Pancreas (tissue), 10 donors: Measurements from ENCODE around the gene PWWP2B. TPM values are rescaled to one million over a fixed set of nuclear protein-coding genes. Genes with fewer than 3 reads are reported as not detected.

Experiments
- ATAC-seq, 4 donors: fragments of 200-7000 bp; cut with Tn5 transposase; one replicate each; pipeline versions ENCODE4 v1.8.0 to v1.9.1; 2020; ENCODE audit warnings: mild to moderate bottlenecking in 4 of 4, moderate library complexity in 4 of 4
- DNase-seq, 6 donors: peaks; one replicate each; pipeline ENCODE4 v3.0.0-alpha.2; 2020
- FAIRE-seq: peaks from 2 replicates; lab custom pipeline; 2012; peaks lifted over from hg19 to GRCh38; lab: Jason Lieb, UNC
- H3K27ac ChIP-seq, 4 donors: fragments of 200-600 bp; sonication (generic); 1 replicate in 3 of 4; 2 replicates in 1 of 4; pipeline versions ENCODE4 v1.5.0 to v1.8.0; 2020
- H3K27me3 ChIP-seq, 4 donors: fragments of 200-600 bp; one replicate each; pipeline ENCODE4 v1.8.0; 2021
- H3K36me3 ChIP-seq, 3 donors: fragments of 200-600 bp; sonication (generic) in 1 of 3; one replicate each; pipeline versions ENCODE4 v1.5.0 to v1.8.0; 2020 to 2021
- H3K4me1 ChIP-seq, 3 donors: fragments of 200-600 bp; one replicate each; pipeline ENCODE4 v1.8.0; 2021
- H3K4me3 ChIP-seq, 4 donors: fragments of 200-600 bp; sonication (generic) in 2 of 4; one replicate each; pipeline versions ENCODE4 v1.5.0 to v1.8.0; 2020 to 2021
- H3K9me3 ChIP-seq, 4 donors: fragments of 200-600 bp; one replicate each; pipeline ENCODE4 v1.8.0; 2021
- CTCF ChIP-seq, 4 donors: fragments of 200-600 bp; sonication (generic) in 3 of 4; IDR thresholded peaks; one replicate each; pipeline versions ENCODE4 v1.5.0 to v1.8.0; 2021; ENCODE audit warnings: antibody characterized with exemption in 4 of 4
- WGBS, 2 donors: extraction: QIAGEN DNeasy Blood & Tissue Kit; methylation state at CpG; one replicate each; pipeline ENCODE4 v1.1.7; 2013; 5-methylcytosine and 5-hydroxymethylcytosine counted together
- intact Hi-C, 3 donors: fragments of 100-400 bp; cut with DNase I; formaldehyde crosslinking; loops; one replicate each; pipeline versions ENCODE4 v1.11.1 to v1.14.2; 2022
- polyA plus RNA-seq, 2 donors: library from polyadenylated mRNA; stranded (reverse); fragments of 200-250 nt; gene quantifications; one replicate each; pipeline ENCODE4 v1.2.3, GENCODE V29; 2013
- total RNA-seq, 6 donors: library from RNA; stranded (reverse); fragmentation: NEBNext Ultra II Directional in 4 of 6; extraction: Animal tissue kit (Norgen Biotek cat#: 25700) in 4 of 6; gene quantifications; one replicate each; pipeline versions ENCODE4 v1.2.1 to v1.2.4, GENCODE V29; 2021 to 2023
- donor health status: healthy with polysubstance abuse.
- donor health status: DM: no; HTN: no; CAD: no; lungs with moderate emphysema.
- donor health status: DM: no; HTN: no; CAD: no.
- donor health status: control.
- donor health status: control.
- donor health status: Bipolar disorder and iron deficiency.
- donor health status: DM: yes; HTN: yes; CAD: no.
- donor health status: DM: no; HTN: no; CAD: no.
- donor health status: DM: no; HTN: no; CAD: no.
- donor health status: DM: yes; HTN: yes; CAD: no.

PWWP2B gene
- total and polyA plus RNA-seq, 8 donors = 17.8 to 44.1 (median 25.2) TPM

DNA sequence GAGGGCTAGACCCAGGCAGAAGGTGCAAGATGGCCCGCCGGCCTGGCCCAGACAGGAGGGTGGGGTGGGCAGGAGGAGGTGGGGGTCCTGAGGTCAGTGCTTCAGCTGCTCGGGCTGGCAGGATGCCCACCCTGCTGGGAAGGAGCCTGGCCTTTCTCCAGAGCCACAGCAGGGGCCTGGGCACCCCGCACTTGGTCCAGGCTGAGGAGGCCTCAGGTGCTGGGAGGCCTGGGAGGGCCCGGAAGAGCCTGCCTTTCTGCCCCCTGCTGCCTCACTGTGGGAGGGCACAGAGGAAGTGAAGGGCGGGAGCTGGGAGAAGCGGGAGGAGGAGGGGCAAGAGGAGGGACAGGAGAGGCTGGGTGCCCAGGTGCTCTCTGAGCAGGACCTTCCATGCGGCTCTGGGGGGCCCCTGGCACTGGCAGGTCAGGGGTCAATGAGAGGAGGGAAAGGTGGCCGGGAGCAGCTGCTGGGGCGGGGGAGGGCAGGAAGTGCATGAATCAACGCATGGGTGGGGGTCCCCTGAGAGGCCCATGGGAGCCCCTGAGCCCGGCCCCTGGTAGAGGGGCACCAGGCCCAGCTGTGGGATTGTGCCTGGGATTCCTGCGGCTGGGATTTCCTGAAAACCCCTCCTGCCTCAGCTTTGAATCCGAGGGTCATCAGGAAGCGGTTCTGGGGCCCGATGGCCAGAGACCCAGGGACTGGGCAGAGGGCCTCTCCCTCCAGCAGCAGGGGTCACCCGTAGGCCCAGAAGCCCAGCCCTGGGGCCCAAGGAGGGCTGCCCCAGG is 49.9 kb downstream of the PWWP2B start:
- peak; percentile 77 to 91 (median 82) for DNase-seq
- peak; percentile 67 to 85 (median 82) for ATAC-seq

DNA sequence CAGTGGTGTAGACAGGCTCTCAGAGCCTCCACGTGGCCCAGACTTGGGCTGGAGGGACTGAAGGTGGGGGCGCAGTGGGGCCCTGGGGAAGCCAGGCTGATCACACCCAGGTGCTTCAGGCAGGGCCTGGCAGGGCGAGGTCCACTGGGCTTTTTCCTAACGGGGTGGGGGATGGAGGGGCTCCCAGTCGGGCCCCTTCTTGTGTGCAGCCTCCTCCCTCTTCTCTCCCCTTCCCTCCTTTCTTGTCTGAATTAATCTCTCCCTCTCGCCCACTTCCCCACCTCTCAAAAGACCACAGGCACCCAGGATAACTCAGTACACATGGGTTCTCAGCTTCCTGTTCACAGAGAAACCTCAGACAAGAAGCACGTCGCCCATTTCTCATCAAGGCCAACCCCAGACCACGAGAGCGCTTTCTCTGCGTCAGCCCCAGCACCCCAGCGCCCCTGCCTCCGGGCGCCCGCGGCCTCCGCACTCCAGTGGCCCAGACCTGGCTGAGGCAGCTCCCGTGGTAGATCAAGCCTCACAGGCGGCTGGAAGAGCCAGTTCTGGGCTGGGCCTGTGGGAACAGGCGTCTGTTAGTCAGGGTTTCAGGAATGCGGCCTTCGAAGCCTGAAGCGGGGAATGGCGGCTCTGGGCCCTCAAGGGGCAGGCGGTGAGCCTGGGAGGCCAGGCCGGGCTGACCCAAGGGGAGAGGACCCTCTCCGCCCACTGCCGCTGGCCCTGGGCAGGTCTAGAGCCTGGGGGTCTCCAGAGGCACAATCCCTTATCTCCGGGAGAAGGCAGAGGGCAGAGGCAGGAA is 50.6 kb downstream of the PWWP2B start:
- TF ChIP-seq CTCF (IDR thresholded peaks at IDR 0.05) = no peak
- Histone ChIP-seq H3K9me3 (no peaks in the 10 kb centered on the region), H3K27ac (peak overlapping the region; percentile 71 to 81 (median 78)), H3K27me3 (no peaks in the 10 kb centered on the region), H3K4me1 (peaks cover 20 to 23% (median 21%) of the 10 kb centered on the region in 3 donors), H3K36me3 (no peaks in the 10 kb centered on the region), H3K4me3 (peak overlapping the region in 1 of 4 donors; percentile 2)
- 44 to 48% methylated on average over 28 to 29 of the region's 29 CpGs for WGBS, 2 donors
- DNase-seq (peak in 5 of 6 donors; percentile 60 to 84 (median 68)), ATAC-seq (peak; percentile 32 to 46 (median 46)), FAIRE-seq (no peak)
- intact Hi-C loops = no loop called here

More for the DNA sequence above, 49.9 kb downstream of the PWWP2B start:
- no peak for FAIRE-seq
- Histone ChIP-seq H3K4me1 (peaks cover 17 to 19% (median 18%) of the 10 kb centered on the region in 3 donors), H3K27ac (peak overlapping the region; percentile 71 to 81 (median 78)), H3K27me3 (no peaks in the 10 kb centered on the region), H3K36me3 (no peaks in the 10 kb centered on the region), H3K9me3 (no peaks in the 10 kb centered on the region), H3K4me3 (no peak overlapping the region)
- 35 to 44% methylated on average over 17 of the region's 17 CpGs for WGBS, 2 donors
- intact Hi-C loops = no loop called here
- TF ChIP-seq CTCF (IDR thresholded peaks at IDR 0.05) = peak; percentile 24 to 44 (median 34)

DNA sequence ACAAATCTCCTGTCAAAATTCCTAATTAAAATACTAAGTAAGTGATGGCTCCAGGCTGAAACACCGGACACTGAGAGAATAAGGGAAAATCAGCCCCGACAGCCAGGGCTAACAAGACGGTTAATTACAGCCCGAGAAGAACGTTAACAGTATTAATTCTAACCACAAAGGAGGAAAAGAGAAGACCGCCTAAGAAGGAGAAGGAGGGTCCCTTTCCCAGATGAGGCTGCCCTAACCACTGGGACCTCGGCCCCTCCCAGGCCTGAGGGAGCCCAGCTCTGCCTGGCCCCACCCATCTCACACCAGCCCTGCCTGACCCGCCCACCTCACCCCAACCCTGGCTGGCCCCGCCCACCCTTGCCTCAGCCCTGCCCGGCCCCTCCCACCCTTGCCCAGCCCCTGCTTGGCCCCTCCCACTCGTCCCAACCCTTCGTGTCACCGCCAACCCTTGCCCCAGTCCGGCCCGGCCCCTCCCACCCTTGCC is 51.3 kb downstream of the PWWP2B start:
- intact Hi-C loops = no loop called here
- TF ChIP-seq CTCF (IDR thresholded peaks at IDR 0.05) = no peak
- FAIRE-seq (no peak), DNase-seq (peak; percentile 71 to 90 (median 82)), ATAC-seq (peak; percentile 37 to 58 (median 55))
- Histone ChIP-seq H3K27me3 (no peaks in the 10 kb centered on the region), H3K4me3 (peak overlapping the region in 1 of 4 donors; percentile 2), H3K9me3 (no peaks in the 10 kb centered on the region), H3K36me3 (no peaks in the 10 kb centered on the region), H3K4me1 (peaks cover 24 to 27% (median 24%) of the 10 kb centered on the region in 3 donors), H3K27ac (peak overlapping the region; percentile 71 to 81 (median 78))
- WGBS, 2 donors = 40 to 55% methylated on average over 10 to 15 of the region's 15 CpGs

GRCh38 chr10:132449051-132449810 is 52.2 kb downstream of the PWWP2B start:
- intact Hi-C loops = no loop called here
- FAIRE-seq (no peak), ATAC-seq (peak in 3 of 4 donors; percentile 4 to 21 (median 7)), DNase-seq (peak; percentile 61 to 88 (median 80))
- H3K4me3 ChIP-seq = no peak overlapping the region
- H3K27ac ChIP-seq = peak overlapping the region in 3 of 4 donors; percentile 23 to 55 (median 50)
- H3K9me3 ChIP-seq = no peaks in the 10 kb centered on the region
- no peaks in the 10 kb centered on the region for H3K36me3 ChIP-seq
- peaks cover 30 to 36% (median 33%) of the 10 kb centered on the region in 3 donors for H3K4me1 ChIP-seq
- H3K27me3 ChIP-seq = no peaks in the 10 kb centered on the region
- no peak for TF ChIP-seq CTCF (IDR thresholded peaks at IDR 0.05)
- WGBS, 2 donors = 37 to 40% methylated on average over 21 to 22 of the region's 22 CpGs
